K562 (cell line): ENCODE results near the gene POLR2J3. TPM values are rescaled to one million over a fixed set of nuclear protein-coding genes. Genes with fewer than 3 reads are reported as not detected.
"Not testable (repeated sequence)": the region's sequence is repeated elsewhere in the genome, so short reads cannot be mapped to it uniquely, and the experiment has no call there.

Experiments
- ATAC-seq: fragments of 200-7000 bp; cut with Tn5 transposase; 3 replicates; pipeline ENCODE4 v1.9.1; 2020; ENCODE audit warnings: moderate library complexity
- BruUV-seq: library from RNA; stranded (reverse); fragments of 400-500 nt; replicated peaks from 2 replicates; lab custom pipeline; 2021; lab: Mats Ljungman, UMichigan
- CTCF ChIA-PET: fragments of 300-600 bp; formaldehyde crosslinking; extraction: SDS; loops from one replicate; lab custom pipeline; 2021; ENCODE audit warnings: low intra/inter-chr PET ratio; lab: Yijun Ruan, JAX
- POLR2A ChIA-PET: fragments of 300-600, 350-650 bp; sonication (Branson Sonifier 250); formaldehyde crosslinking; extraction: SDS; loops from one replicate; lab custom pipeline; 2021; ENCODE audit warnings: antibody characterized with exemption, inconsistent platforms; lab: Yijun Ruan, JAX
- DNase-seq, 4 experiments: peaks; one replicate each; pipeline versions ENCODE4 v3.0.0 to v3.0.0-alpha.2; 2011 to 2018; ENCODE audit warnings: low spot score in 3 of 4, mixed read lengths in 3 of 4; ENCODE audit errors: extremely low read depth in 1 of 4
- FAIRE-seq: peaks from 2 replicates; lab custom pipeline; 2011; peaks lifted over from hg19 to GRCh38; lab: Jason Lieb, UNC
- H2AFZ ChIP-seq: 2 replicates; pipeline ENCODE4 v1.6.0; 2011; ENCODE audit warnings: low read depth, low read length, control low read depth, inconsistent platforms
- H3K27ac ChIP-seq: fragments of 200-600 bp; 3 replicates; pipeline ENCODE4 v1.8.0; 2011; ENCODE audit warnings: low read depth, mild to moderate bottlenecking, control low read depth, inconsistent platforms, low read length, moderate library complexity, mixed read lengths; ENCODE audit errors: extremely low read depth
- H3K27me3 ChIP-seq, 2 experiments: fragments of 300-600 bp in 1 of 2; 2 replicates in 1 of 2; 3 replicates in 1 of 2; pipeline versions ENCODE4 v1.6.0 to v1.8.0; 2011; ENCODE audit warnings: inconsistent platforms in 2 of 2, low read length in 2 of 2, mild to moderate bottlenecking in 1 of 2, mixed read lengths in 1 of 2, moderate library complexity in 1 of 2; ENCODE audit not compliant: control insufficient read depth in 2 of 2, insufficient read depth in 2 of 2
- H3K36me3 ChIP-seq: fragments of 300-600 bp; 3 replicates; pipeline ENCODE4 v1.8.0; 2011; ENCODE audit warnings: mild to moderate bottlenecking, low read length, inconsistent platforms; ENCODE audit not compliant: control insufficient read depth, insufficient read depth
- H3K4me1 ChIP-seq, 2 experiments: fragments of 200-600 bp in 1 of 2; replicated peaks in 1 of 2; 2 replicates in 1 of 2; 3 replicates in 1 of 2; pipeline versions ENCODE4 v1.5.1 to v1.8.0; 2011; ENCODE audit warnings: inconsistent platforms in 2 of 2, low read length in 2 of 2, mild to moderate bottlenecking in 1 of 2, mixed read lengths in 1 of 2, moderate library complexity in 1 of 2; ENCODE audit not compliant: control insufficient read depth in 2 of 2, insufficient read depth in 2 of 2
- H3K4me2 ChIP-seq: 2 replicates; pipeline ENCODE4 v1.6.1; 2011; ENCODE audit warnings: low read length, control low read depth, inconsistent platforms, mixed read lengths; ENCODE audit not compliant: insufficient read depth
- H3K4me3 ChIP-seq: fragments of 200-600 bp; sonication (generic), shearing (Covaris generic); 2 replicates; pipeline ENCODE4 v1.5.1; 2016; ENCODE audit warnings: control low read depth, inconsistent platforms
- H3K79me2 ChIP-seq: fragments of 200-600 bp; 3 replicates; pipeline ENCODE4 v1.8.0; 2011; ENCODE audit warnings: low read length, inconsistent platforms; ENCODE audit not compliant: control insufficient read depth, insufficient read depth
- H3K9ac ChIP-seq, 2 experiments: 2 replicates each; pipeline versions ENCODE4 v1.6.0 to v1.6.1; 2011; ENCODE audit warnings: low read depth in 2 of 2, low read length in 2 of 2, control low read depth in 1 of 2, inconsistent platforms in 1 of 2, mild to moderate bottlenecking in 1 of 2, mixed read lengths in 1 of 2; ENCODE audit not compliant: insufficient read depth in 1 of 2
- H3K9me1 ChIP-seq: one replicate; pipeline ENCODE4 v1.6.0; 2011; ENCODE audit warnings: inconsistent platforms, mild to moderate bottlenecking, low read length, moderate library complexity; ENCODE audit not compliant: control insufficient read depth, insufficient read depth
- H3K9me3 ChIP-seq: replicated peaks from 2 replicates; pipeline ENCODE4 v1.5.1; 2011; ENCODE audit warnings: low read depth, low read length, inconsistent platforms; ENCODE audit not compliant: control insufficient read depth, insufficient read depth
- H4K20me1 ChIP-seq: replicated peaks from 2 replicates; pipeline ENCODE4 v1.6.1; 2011; ENCODE audit warnings: low read length, inconsistent platforms, mixed read lengths; ENCODE audit not compliant: control insufficient read depth, insufficient read depth
- whole genome bisulfite sequencing: fragments of 100-300 bp; shearing (Covaris generic); methylation state at CpG from one replicate; pipeline ENCODE4 v1.1.6; 2016; ENCODE audit warnings: low coverage, mixed read lengths; ENCODE audit not compliant: insufficient coverage; ENCODE audit errors: missing lambda C conversion rate; 5-methylcytosine and 5-hydroxymethylcytosine counted together
- in situ Hi-C: fragments of 300-500 bp; cut with MboI; formaldehyde crosslinking; loops from 4 replicates; pipeline ENCODE4 v1.15.0; 2018; ENCODE audit warnings: inconsistent platforms, mixed read lengths
- intact Hi-C: fragments of 100-400 bp; cut with micrococcal nuclease; formaldehyde crosslinking; loops from 2 replicates; pipeline ENCODE4 v1.14.2; 2022
- polyA plus RNA-seq, 8 experiments: library from polyadenylated mRNA; depleted of rRNA in 4 of 8; stranded (reverse) in 5 of 8; unstranded in 3 of 8; fragments of >200 nt; fragmentation: Nextera tagmentation in 2 of 8; fragmentation: Illumina TruSeq in 1 of 8; extraction: Ambion mirVana in 2 of 8; extraction: Trizol in 1 of 8; gene quantifications; 2 replicates each; pipeline versions ENCODE4 v1.2.1 to v1.2.3, GENCODE V29; 2011 to 2014; ENCODE audit warnings: inconsistent platforms in 1 of 8, missing spikeins in 1 of 8
- total RNA-seq, 7 experiments: library from RNA; depleted of rRNA in 6 of 7; stranded (reverse); fragments of >200 nt in 6 of 7; fragmentation: Illumina TruSeq in 2 of 7; extraction: Trizol in 2 of 7; gene quantifications; 2 replicates each; pipeline versions ENCODE4 v1.2.1 to v1.2.3, GENCODE V29; 2011 to 2021; ENCODE audit warnings: low replicate concordance in 1 of 7
- TF ChIP-seq, protein P1 (sequence below): fragments of 200-800 bp; sonication (Bioruptor generic); IDR thresholded peaks from 2 replicates; pipeline ENCODE4 v1.6.1; 2017; ENCODE audit warnings: missing genetic modification characterization, missing compliant biosample characterization

Gene POLR2J3
- total and polyA plus RNA-seq, 9 of the 15 experiments (the other 6 are each of a cell fraction or from before 2014, with no cell fraction given) = 35.5 to 170 (median 62.9) TPM

DNA sequence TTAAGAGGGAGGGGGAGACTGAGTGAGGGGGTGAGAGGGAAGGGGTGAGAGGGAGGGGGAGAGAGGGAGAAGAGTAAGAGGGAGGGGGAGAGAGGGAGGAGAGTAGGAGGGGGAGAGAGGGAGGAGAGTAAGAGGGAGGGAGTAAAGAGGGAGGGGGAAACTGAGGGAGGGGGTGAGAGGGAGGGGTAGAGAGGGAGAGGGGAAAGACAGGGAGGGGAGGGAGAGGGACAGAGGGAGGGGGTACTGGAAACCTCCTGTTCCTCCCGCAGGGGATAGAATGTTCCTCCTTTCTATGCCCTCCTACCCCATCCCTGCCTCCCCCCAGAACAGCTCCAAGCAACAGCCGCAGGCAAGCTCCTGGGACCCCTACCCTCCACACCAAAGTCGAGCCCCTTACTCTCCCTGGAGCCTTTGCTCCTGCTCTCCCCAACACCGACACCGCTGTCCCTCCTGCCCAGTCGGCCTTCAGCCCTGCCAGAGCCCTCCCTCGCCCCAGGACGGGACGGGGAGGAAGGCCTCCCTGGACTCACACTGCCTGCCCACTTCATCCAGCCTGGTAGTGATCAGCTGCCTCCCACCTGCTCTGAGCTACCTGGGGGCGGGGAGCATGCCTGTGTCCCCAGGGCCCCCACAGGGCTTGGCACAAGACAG lies 39.4 kb upstream of the POLR2J3 start:
- in situ Hi-C loops, intact Hi-C loops, H3K4me1 ChIP-seq, H3K27me3 ChIP-seq, H3K9me1 ChIP-seq, H3K36me3 ChIP-seq, BruUV-seq, FAIRE-seq, H2AFZ ChIP-seq, H4K20me1 ChIP-seq, H3K4me2 ChIP-seq, POLR2A ChIA-PET, ATAC-seq, H3K79me2 ChIP-seq, H3K27ac ChIP-seq, H3K9me3 ChIP-seq, CTCF ChIA-PET, H3K4me3 ChIP-seq: not testable (repeated sequence)
- TF ChIP-seq, protein P1, sequence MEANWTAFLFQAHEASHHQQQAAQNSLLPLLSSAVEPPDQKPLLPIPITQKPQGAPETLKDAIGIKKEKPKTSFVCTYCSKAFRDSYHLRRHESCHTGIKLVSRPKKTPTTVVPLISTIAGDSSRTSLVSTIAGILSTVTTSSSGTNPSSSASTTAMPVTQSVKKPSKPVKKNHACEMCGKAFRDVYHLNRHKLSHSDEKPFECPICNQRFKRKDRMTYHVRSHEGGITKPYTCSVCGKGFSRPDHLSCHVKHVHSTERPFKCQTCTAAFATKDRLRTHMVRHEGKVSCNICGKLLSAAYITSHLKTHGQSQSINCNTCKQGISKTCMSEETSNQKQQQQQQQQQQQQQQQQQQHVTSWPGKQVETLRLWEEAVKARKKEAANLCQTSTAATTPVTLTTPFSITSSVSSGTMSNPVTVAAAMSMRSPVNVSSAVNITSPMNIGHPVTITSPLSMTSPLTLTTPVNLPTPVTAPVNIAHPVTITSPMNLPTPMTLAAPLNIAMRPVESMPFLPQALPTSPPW (CRISPR knock-in tag) = peak; percentile 26; the same call in 1 of the 2 replicates
- peak overlapping the region in 1 of 2 experiments; percentile 74; a peak in 1 of 4 replicates for H3K9ac ChIP-seq
- 51% methylated on average over 7 of the region's 10 CpGs for WGBS
- DNase-seq = peak in 1 of 4 experiments; percentile 37

DNA sequence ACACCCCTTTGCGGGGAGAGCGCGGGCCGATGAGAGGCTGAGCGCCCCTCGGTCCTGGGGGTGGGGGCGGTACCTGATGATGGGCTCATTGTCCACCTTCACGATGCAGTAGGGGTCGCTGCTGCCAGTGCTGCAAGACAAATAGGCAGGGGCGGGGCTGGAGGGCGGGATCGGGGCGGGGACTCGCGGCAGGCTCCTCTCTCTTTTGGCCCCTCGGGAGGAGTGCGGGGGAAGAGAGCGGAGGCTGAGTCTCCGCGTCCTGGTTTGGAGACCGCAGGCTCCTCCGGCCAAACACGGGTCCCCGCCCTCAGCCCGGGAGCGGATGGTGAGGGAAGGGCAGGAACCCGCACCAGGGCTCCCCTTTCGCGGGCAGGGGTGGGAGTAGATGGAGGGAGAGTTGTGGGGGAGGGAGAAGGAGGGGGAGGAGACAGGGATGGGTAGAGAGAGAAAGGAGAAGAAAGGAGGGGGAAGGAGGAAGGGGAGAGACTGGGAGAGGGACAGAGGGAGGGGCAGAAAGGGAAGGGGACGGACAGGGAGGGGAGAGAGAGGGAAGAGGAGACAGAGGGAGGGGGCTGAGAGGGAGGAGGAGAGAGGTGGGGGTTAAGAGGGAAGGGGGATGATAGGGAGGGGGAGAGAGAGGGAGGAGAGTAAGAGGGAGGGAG lies 38.8 kb upstream of the POLR2J3 start:
- intact Hi-C loops, H3K4me3 ChIP-seq, in situ Hi-C loops, H3K27me3 ChIP-seq, H3K9me1 ChIP-seq, H3K36me3 ChIP-seq, H4K20me1 ChIP-seq, H3K9ac ChIP-seq, BruUV-seq, H3K9me3 ChIP-seq, DNase-seq, H2AFZ ChIP-seq, H3K27ac ChIP-seq, H3K4me1 ChIP-seq, H3K79me2 ChIP-seq, CTCF ChIA-PET, H3K4me2 ChIP-seq, POLR2A ChIA-PET: not testable (repeated sequence)
- WGBS = no CpG with 5 or more reads among the region's 30 CpGs
- ATAC-seq = peak; percentile 91
- peak; percentile 89 for FAIRE-seq

DNA sequence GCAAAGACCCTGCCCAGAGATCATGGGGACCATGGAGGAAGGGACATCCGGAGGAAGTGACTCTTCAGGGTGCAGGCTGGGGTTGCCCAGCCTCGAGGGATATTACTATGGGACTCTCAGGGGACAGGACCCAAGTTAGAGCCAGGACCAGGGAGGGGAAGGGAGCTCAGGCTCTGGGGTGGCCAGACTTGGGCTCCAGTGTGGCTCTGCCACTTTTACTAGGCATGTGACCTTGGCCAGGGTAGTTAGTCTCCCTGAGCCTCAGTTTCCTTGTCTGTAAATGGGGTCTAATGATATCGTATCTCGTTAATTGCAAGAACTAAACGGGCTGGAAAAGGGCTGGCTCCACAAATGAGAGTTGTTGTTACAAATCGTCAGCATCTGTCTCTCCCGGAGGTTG lies 38.1 kb upstream of the POLR2J3 start:
- DNase-seq, H3K9ac ChIP-seq, BruUV-seq, H3K4me2 ChIP-seq, intact Hi-C loops, H4K20me1 ChIP-seq, H3K36me3 ChIP-seq, in situ Hi-C loops, H3K27ac ChIP-seq, H3K9me1 ChIP-seq, H3K27me3 ChIP-seq, POLR2A ChIA-PET, ATAC-seq, H2AFZ ChIP-seq, H3K4me1 ChIP-seq, FAIRE-seq, H3K79me2 ChIP-seq, CTCF ChIA-PET, H3K9me3 ChIP-seq, H3K4me3 ChIP-seq: not testable (repeated sequence)
- no CpG with 5 or more reads among the region's 7 CpGs for WGBS
